K562 (cell line): Measurements from ENCODE around the gene ETDA. TPM values are rescaled to one million over a fixed set of nuclear protein-coding genes. Genes with fewer than 3 reads are reported as not detected.
A peak's percentile ranks its signal among the peaks of the same experiment; 100 is the strongest.
"Not testable (repeated sequence)": the region's sequence is repeated elsewhere in the genome, so short reads cannot be mapped to it uniquely, and the experiment has no call there.

Experiments used
- polyA plus RNA-seq, 8 experiments: library from polyadenylated mRNA; depleted of rRNA in 4 of 8; stranded (reverse) in 5 of 8; unstranded in 3 of 8; fragments of >200 nt; fragmentation: Nextera tagmentation in 2 of 8; fragmentation: Illumina TruSeq in 1 of 8; extraction: Ambion mirVana in 2 of 8; extraction: Trizol in 1 of 8; gene quantifications; 2 replicates each; pipeline versions ENCODE4 v1.2.1 to v1.2.3, GENCODE V29; 2011 to 2014; ENCODE audit warnings: inconsistent platforms in 1 of 8, missing spikeins in 1 of 8
- total RNA-seq, 7 experiments: library from RNA; depleted of rRNA in 6 of 7; stranded (reverse); fragments of >200 nt in 6 of 7; fragmentation: Illumina TruSeq in 2 of 7; extraction: Trizol in 2 of 7; gene quantifications; 2 replicates each; pipeline versions ENCODE4 v1.2.1 to v1.2.3, GENCODE V29; 2011 to 2021; ENCODE audit warnings: low replicate concordance in 1 of 7
- TF ChIP-seq, protein P1 (sequence below), 2 experiments: fragments of 450-650 bp; formaldehyde crosslinking in 1 of 2; IDR thresholded peaks; 2 replicates each; pipeline versions ENCODE4 v1.4.0 to v1.6.1; 2014 to 2020; ENCODE audit warnings: mild to moderate bottlenecking in 2 of 2, borderline replicate concordance in 1 of 2, low read depth in 1 of 2

Gene ETDA
- total and polyA plus RNA-seq, 9 of the 15 experiments (the other 6 are each of a cell fraction or from before 2014, with no cell fraction given): not detected

DNA sequence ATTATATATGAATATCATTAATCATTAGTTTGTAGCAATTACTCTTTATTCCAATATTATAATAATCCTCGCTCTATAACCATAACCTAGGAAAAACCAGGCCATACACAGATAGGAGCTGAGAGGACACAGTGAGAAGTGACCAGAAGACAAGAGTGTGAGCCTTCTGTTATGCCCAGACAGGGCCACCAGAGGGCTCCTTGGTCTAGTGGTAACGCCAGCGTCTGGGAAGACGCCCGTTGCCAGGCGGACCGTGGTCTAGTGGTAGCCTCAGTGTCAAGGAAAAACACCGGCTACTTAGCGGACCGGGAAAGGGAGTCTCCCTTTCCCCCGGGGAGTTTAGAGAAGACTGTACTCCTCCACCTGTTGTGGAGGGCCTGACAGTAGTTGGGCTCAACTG lies 45.4 kb upstream of the ETDA start (continued):
- TF ChIP-seq, protein P1, sequence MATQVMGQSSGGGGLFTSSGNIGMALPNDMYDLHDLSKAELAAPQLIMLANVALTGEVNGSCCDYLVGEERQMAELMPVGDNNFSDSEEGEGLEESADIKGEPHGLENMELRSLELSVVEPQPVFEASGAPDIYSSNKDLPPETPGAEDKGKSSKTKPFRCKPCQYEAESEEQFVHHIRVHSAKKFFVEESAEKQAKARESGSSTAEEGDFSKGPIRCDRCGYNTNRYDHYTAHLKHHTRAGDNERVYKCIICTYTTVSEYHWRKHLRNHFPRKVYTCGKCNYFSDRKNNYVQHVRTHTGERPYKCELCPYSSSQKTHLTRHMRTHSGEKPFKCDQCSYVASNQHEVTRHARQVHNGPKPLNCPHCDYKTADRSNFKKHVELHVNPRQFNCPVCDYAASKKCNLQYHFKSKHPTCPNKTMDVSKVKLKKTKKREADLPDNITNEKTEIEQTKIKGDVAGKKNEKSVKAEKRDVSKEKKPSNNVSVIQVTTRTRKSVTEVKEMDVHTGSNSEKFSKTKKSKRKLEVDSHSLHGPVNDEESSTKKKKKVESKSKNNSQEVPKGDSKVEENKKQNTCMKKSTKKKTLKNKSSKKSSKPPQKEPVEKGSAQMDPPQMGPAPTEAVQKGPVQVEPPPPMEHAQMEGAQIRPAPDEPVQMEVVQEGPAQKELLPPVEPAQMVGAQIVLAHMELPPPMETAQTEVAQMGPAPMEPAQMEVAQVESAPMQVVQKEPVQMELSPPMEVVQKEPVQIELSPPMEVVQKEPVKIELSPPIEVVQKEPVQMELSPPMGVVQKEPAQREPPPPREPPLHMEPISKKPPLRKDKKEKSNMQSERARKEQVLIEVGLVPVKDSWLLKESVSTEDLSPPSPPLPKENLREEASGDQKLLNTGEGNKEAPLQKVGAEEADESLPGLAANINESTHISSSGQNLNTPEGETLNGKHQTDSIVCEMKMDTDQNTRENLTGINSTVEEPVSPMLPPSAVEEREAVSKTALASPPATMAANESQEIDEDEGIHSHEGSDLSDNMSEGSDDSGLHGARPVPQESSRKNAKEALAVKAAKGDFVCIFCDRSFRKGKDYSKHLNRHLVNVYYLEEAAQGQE (IDR thresholded peaks at IDR 0.05; ENCODE audit: borderline replicate concordance): peak; percentile 40; the same call in 1 of the 2 replicates
- TF ChIP-seq, protein P1 (CRISPR knock-in tag; IDR thresholded peaks at IDR 0.05; ENCODE audit: low read depth): not testable (repeated sequence)
